NCI-H526 (cell line): ENCODE data around the gene SHROOM1.

Experiments
- DNase-seq, 2 experiments: peaks; one replicate each; lab custom pipeline; 2025; lab: John Stamatoyannopoulos, UW

SHROOM1 gene

GRCh38 chr5:132776938-132777208 lies 53.6 kb downstream of the SHROOM1 start:
- DNase-seq, result no peak

- DNase-seq, result peak; percentile 21 to 51
Observed at GRCh38 chr5:132776131-132776937, 54.1 kb downstream of the SHROOM1 start.

GRCh38 chr5:132775476-132775961 lies 54.9 kb downstream of the SHROOM1 start:
- DNase-seq, result peak in 1 of 2 experiments; percentile 20

GRCh38 chr5:132774896-132775295 lies 55.6 kb downstream of the SHROOM1 start:
- DNase-seq, result no peak

GRCh38 chr5:132774406-132774805 lies 56.0 kb downstream of the SHROOM1 start:
- no peak for DNase-seq

- no peak for DNase-seq
Observed at GRCh38 chr5:132773601-132774355, 56.7 kb downstream of the SHROOM1 start.

GRCh38 chr5:132773114-132773513 lies 57.3 kb downstream of the SHROOM1 start:
- DNase-seq, result no peak

- no peak for DNase-seq
Observed at GRCh38 chr5:132772291-132773070, 58.0 kb downstream of the SHROOM1 start.
